Ovary (tissue), 9 donors: ENCODE results near the gene CLSTN1. TPM values are rescaled to one million over a fixed set of nuclear protein-coding genes. Genes with fewer than 3 reads are reported as not detected.
A peak's percentile ranks its signal among the peaks of the same experiment; 100 is the strongest.

ENCODE experiments used
- DNase-seq, 5 donors: peaks; one replicate each; pipeline ENCODE4 v3.0.0-alpha.2; 2019 to 2020
- H3K27ac ChIP-seq, 2 donors: fragments of 200-600 bp; one replicate each; pipeline versions ENCODE4 v1.5.1 to v1.8.0; 2019 to 2022
- H3K27me3 ChIP-seq: fragments of 200-600 bp; one replicate; pipeline ENCODE4 v1.8.0; 2022
- H3K36me3 ChIP-seq: fragments of 200-600 bp; sonication (generic); one replicate; pipeline ENCODE4 v1.5.1; 2019
- H3K4me1 ChIP-seq: one replicate; pipeline ENCODE4 v1.8.1; 2013; ENCODE audit warnings: mild to moderate bottlenecking, moderate library complexity; ENCODE audit not compliant: insufficient read depth
- H3K4me3 ChIP-seq: fragments of 200-600 bp; sonication (generic); one replicate; pipeline ENCODE4 v1.5.1; 2017
- H3K9me3 ChIP-seq, 2 donors: fragments of 200-600 bp in 1 of 2; sonication (generic) in 1 of 2; one replicate each; pipeline versions ENCODE4 v1.5.1 to v1.8.1; 2013 to 2019; ENCODE audit warnings: mild to moderate bottlenecking in 1 of 2, moderate library complexity in 1 of 2
- EP300 ChIP-seq: sonication (generic); formaldehyde crosslinking; IDR thresholded peaks from one replicate; pipeline ENCODE4 v1.6.1; 2017; ENCODE audit warnings: antibody characterized with exemption
- POLR2A ChIP-seq: fragments of 450-650 bp; IDR thresholded peaks from one replicate; pipeline ENCODE4 v1.6.1; 2017; ENCODE audit warnings: antibody characterized with exemption, mild to moderate bottlenecking, moderate library complexity
- WGBS, 3 donors: extraction: QIAGEN DNeasy Blood & Tissue Kit in 1 of 3; methylation state at CpG; one replicate each; pipeline versions ENCODE4 v1.1.5 to v1.1.7; 2013 to 2017; 5-methylcytosine and 5-hydroxymethylcytosine counted together
- intact Hi-C, 4 donors: fragments of 100-400 bp; cut with DNase I; formaldehyde crosslinking; loops; one replicate each; pipeline versions ENCODE4 v1.11.0 to v1.15.1; 2022 to 2023
- polyA plus RNA-seq, 2 donors: library from polyadenylated mRNA; stranded (reverse); fragments of 200-250 nt in 1 of 2; fragments of 350-450 nt in 1 of 2; fragmentation: Illumina TruSeq in 1 of 2; extraction: RNeasy Lipid Tissue Mini Kit (QIAGEN cat#74804) in 1 of 2; gene quantifications; one replicate each; pipeline ENCODE4 v1.2.3, GENCODE V29; 2013 to 2014
- total RNA-seq, 7 donors: library from RNA; depleted of rRNA in 2 of 7; stranded (reverse); fragments of >200 nt in 2 of 7; fragmentation: NEBNext Ultra II Directional in 3 of 7; extraction: Animal tissue kit (Norgen Biotek cat#: 25700) in 3 of 7; gene quantifications; one replicate each; pipeline versions ENCODE4 v1.1.0 to v1.2.4, GENCODE V29; 2016 to 2023
- TF ChIP-seq, protein P1 (sequence below), 3 donors: fragments of 450-650 bp in 2 of 3; fragments of 200-600 bp in 1 of 3; IDR thresholded peaks; one replicate each; pipeline versions ENCODE4 v1.5.1 to v1.8.0; 2016 to 2022; ENCODE audit warnings: antibody characterized with exemption in 3 of 3, mild to moderate bottlenecking in 1 of 3
- donor health status: DM: no; HTN: no; CAD: no; lungs with moderate emphysema.
- donor health status: DM: no; HTN: no; CAD: no.
- donor health status: Bipolar disorder and iron deficiency.
- donor health status: DM: yes; HTN: yes; CAD: no.
- donor health status: DM: no; HTN: no; CAD: no.
- donor health status: DM: yes; HTN: yes; CAD: no.

CLSTN1 gene
- total and polyA plus RNA-seq, 9 donors, result 70.5 to 145 (median 114) TPM

DNA sequence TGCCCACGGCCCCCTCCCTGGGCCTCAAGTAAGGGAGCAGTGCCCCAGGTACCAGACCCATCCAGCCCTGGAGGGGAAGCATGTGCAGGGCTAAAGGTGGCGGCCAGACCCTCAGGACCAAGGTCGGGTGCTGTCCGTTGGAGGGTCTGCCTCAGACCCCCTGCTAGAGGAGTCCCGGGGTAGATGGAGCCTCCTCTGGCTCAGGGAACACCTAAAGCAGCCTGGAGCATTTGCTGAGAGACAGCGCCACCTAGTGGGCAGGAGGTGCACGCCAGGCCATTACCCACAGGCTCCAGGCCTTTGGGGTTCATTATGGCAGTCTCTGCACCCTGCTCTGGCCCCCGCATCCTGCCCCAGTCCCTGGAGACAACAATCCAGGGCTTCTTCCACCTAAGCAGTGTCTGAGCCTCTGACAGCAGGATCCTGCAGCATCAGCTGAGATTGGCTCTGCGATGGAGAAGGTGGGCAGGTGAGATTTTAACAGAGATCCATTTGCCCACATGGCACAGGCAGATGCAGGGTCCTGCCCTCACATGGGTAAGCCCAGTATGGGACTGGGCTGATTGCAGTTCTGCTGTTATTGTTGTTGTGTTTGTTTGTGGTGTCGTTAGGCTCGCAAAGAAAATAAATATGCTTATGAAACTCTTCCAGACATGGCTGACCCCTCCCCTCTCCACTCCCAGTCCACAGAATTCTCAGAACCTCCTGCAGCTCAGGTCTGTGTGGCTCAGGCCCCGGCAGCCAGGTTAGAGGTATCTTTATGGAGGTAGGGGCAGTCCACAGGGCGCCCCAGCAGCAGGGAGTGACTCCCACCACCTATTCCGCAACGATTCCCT lies 43.9 kb upstream of the CLSTN1 start:
- Histone ChIP-seq H3K9me3 (no peaks in the 10 kb centered on the region), H3K4me1 (peaks cover 8% of the 10 kb centered on the region), H3K4me3 (no peak overlapping the region), H3K27ac (no peak overlapping the region), H3K36me3 (no peaks in the 10 kb centered on the region), H3K27me3 (no peaks in the 10 kb centered on the region)
- TF ChIP-seq EP300 (no peak), POLR2A (no peak)
- TF ChIP-seq, protein P1, sequence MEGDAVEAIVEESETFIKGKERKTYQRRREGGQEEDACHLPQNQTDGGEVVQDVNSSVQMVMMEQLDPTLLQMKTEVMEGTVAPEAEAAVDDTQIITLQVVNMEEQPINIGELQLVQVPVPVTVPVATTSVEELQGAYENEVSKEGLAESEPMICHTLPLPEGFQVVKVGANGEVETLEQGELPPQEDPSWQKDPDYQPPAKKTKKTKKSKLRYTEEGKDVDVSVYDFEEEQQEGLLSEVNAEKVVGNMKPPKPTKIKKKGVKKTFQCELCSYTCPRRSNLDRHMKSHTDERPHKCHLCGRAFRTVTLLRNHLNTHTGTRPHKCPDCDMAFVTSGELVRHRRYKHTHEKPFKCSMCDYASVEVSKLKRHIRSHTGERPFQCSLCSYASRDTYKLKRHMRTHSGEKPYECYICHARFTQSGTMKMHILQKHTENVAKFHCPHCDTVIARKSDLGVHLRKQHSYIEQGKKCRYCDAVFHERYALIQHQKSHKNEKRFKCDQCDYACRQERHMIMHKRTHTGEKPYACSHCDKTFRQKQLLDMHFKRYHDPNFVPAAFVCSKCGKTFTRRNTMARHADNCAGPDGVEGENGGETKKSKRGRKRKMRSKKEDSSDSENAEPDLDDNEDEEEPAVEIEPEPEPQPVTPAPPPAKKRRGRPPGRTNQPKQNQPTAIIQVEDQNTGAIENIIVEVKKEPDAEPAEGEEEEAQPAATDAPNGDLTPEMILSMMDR (IDR thresholded peaks at IDR 0.05), result peak; percentile 93 to 95 (median 93)
- peak; percentile 74 to 89 (median 87) for DNase-seq
- intact Hi-C loops, result loop anchor here (1.0 to 10.0 kb wide), 7 partner anchors 83 to 243 kb away; no protein-coding TSS in a partner anchor
- WGBS, 3 donors, result 42 to 47% (median 44%) methylated on average over 15 of the region's 15 CpGs

DNA sequence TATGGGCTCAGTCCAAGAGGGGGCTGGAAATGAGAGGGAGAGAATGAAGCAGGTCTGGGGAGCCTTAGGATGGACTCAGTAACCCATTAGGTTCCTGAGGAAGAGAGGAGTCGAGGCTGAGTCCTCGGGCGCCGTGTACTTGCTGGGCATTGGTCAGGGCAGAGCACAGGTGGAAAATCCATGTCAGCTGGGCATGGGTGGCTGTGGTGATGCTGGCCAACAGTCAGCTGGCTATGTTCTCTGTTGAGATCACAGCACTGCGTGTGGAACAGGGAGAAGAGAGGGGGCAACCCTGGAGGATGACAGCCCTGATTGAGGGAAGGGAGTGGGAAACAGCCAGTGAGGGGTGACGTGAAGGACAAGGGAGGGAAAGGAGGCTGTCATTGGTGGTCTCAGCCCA lies 43.1 kb upstream of the CLSTN1 start:
- TF ChIP-seq, protein P1 (IDR thresholded peaks at IDR 0.05), result no peak
- TF ChIP-seq EP300 (no peak), POLR2A (no peak)
- Histone ChIP-seq H3K36me3 (no peaks in the 10 kb centered on the region), H3K4me1 (peaks cover 9% of the 10 kb centered on the region), H3K9me3 (no peaks in the 10 kb centered on the region), H3K27me3 (no peaks in the 10 kb centered on the region), H3K4me3 (no peak overlapping the region), H3K27ac (no peak overlapping the region)
- no peak for DNase-seq
- 92 to 96% (median 95%) methylated on average over 6 of the region's 6 CpGs for WGBS, 3 donors
- intact Hi-C loops, result loop anchor here (1.0 to 10.0 kb wide), 7 partner anchors 82 to 242 kb away; no protein-coding TSS in a partner anchor

DNA sequence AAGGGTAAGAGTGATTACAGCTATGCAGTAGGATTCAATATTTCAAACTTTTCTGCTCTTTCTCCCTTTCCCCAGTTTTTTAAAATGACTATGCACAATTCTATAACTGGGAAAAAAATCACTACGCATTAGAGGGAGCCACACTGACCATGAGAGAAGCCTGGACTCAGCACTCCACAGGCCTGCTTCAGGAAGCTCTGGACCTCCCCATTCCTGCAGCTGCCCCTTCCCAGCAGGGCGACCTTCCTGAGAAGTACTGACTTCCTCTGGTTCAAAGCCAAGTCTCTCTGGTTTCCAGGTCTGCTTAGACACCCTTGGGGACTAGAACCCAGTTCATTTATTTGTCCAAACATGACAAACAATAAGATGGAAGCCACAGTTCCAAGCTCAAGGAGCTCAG lies 42.0 kb upstream of the CLSTN1 start:
- Histone ChIP-seq H3K4me3 (no peak overlapping the region), H3K27me3 (no peaks in the 10 kb centered on the region), H3K27ac (no peak overlapping the region), H3K9me3 (no peaks in the 10 kb centered on the region), H3K36me3 (no peaks in the 10 kb centered on the region), H3K4me1 (peaks cover 9% of the 10 kb centered on the region)
- no peak for DNase-seq
- intact Hi-C loops, result loop anchor here in 3 of 4 donors (2.0 to 10.0 kb wide), 6 partner anchors 81 to 241 kb away; no protein-coding TSS in a partner anchor
- WGBS, 3 donors, result 86 to 89% (median 87%) methylated on average over 2 of the region's 2 CpGs
- TF ChIP-seq, protein P1 (IDR thresholded peaks at IDR 0.05), result no peak
- no peak for TF ChIP-seq POLR2A
- TF ChIP-seq EP300, result no peak

DNA sequence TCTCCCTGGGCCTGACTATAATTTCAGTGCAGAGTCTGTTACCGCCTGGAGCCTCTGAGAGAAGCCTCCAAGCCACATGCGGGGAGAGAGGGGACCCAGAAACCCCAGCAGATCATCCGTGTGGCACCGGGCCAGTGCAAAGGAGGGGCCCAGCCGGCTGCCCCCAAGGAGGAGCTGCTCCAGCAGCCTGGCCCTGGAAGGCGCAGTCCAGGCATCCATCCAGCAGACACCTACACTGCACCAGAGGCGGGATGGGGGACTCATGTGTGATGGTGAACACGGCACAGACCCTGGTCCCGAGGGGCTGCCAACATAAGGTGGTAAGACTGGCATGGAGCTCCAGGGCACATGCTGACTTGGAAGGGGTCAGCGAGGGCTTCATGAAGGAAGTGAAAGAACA lies 39.6 kb upstream of the CLSTN1 start:
- Histone ChIP-seq H3K4me1 (peaks cover 9% of the 10 kb centered on the region), H3K27me3 (no peaks in the 10 kb centered on the region), H3K27ac (peak overlapping the region in 1 of 2 donors; percentile 3), H3K4me3 (no peak overlapping the region), H3K9me3 (no peaks in the 10 kb centered on the region), H3K36me3 (no peaks in the 10 kb centered on the region)
- peak in 2 of 5 donors; percentile 45 to 63 for DNase-seq
- intact Hi-C loops, result loop anchor here in 3 of 4 donors (5.0 to 10.0 kb wide), 3 partner anchors 79 to 139 kb away; no protein-coding TSS in a partner anchor
- 58 to 72% (median 68%) methylated on average over 10 of the region's 10 CpGs for WGBS, 3 donors
- TF ChIP-seq, protein P1 (IDR thresholded peaks at IDR 0.05), result no peak
- TF ChIP-seq POLR2A (no peak), EP300 (no peak)
